GM13976 (cell line): Measurements from ENCODE around the gene URB1.

Source experiments
- DNase-seq: peaks from one replicate; pipeline ENCODE4 v3.0.0; 2012; ENCODE audit warnings: low spot score
- CTCF ChIP-seq: IDR thresholded peaks from 2 replicates; pipeline ENCODE4 v1.5.1; 2012; ENCODE audit warnings: borderline replicate concordance, mild to moderate bottlenecking; ENCODE audit not compliant: insufficient read depth; ENCODE audit errors: extremely low read depth, missing control alignments, control extremely low read depth
- in situ Hi-C: fragments of 300-500 bp; cut with MboI; formaldehyde crosslinking; loops from one replicate; pipeline ENCODE4 v1.12.0; 2022; ENCODE audit warnings: low sequenced_read_pairs, mixed read lengths, inconsistent platforms; ENCODE audit not compliant: unreplicated experiment

Gene URB1

GRCh38 chr21:32348604-32349332, 44.0 kb downstream of the URB1 start:
- in situ Hi-C loops = no loop called here
- no peak for TF ChIP-seq CTCF
- no peak for DNase-seq

- in situ Hi-C loops = no loop called here
- no peak for DNase-seq
- TF ChIP-seq CTCF = no peak
Measured at GRCh38 chr21:32347977-32348376, 44.8 kb downstream of the URB1 start.

GRCh38 chr21:32347351-32347750, 45.5 kb downstream of the URB1 start:
- DNase-seq = no peak
- in situ Hi-C loops = no loop called here
- no peak for TF ChIP-seq CTCF

GRCh38 chr21:32346951-32347350, 45.9 kb downstream of the URB1 start:
- TF ChIP-seq CTCF = no peak
- DNase-seq = no peak
- in situ Hi-C loops = no loop called here

- no peak for TF ChIP-seq CTCF
- in situ Hi-C loops = no loop called here
- DNase-seq = no peak
Measured at GRCh38 chr21:32340863-32341848, 51.7 kb downstream of the URB1 start.

- no peak for DNase-seq
- in situ Hi-C loops = no loop called here
- no peak for TF ChIP-seq CTCF
Measured at GRCh38 chr21:32338209-32338921, 54.4 kb downstream of the URB1 start.
